K562 (cell line): ENCODE results near the gene TRPC3. TPM values are rescaled to one million over a fixed set of nuclear protein-coding genes. Genes with fewer than 3 reads are reported as not detected.

ENCODE experiments used
- ATAC-seq: fragments of 200-7000 bp; cut with Tn5 transposase; 3 replicates; pipeline ENCODE4 v1.9.1; 2020; ENCODE audit warnings: moderate library complexity
- BruUV-seq: library from RNA; stranded (reverse); fragments of 400-500 nt; replicated peaks from 2 replicates; lab custom pipeline; 2021; lab: Mats Ljungman, UMichigan
- CTCF ChIA-PET: fragments of 300-600 bp; formaldehyde crosslinking; extraction: SDS; loops from one replicate; lab custom pipeline; 2021; ENCODE audit warnings: low intra/inter-chr PET ratio; lab: Yijun Ruan, JAX
- POLR2A ChIA-PET: fragments of 300-600, 350-650 bp; sonication (Branson Sonifier 250); formaldehyde crosslinking; extraction: SDS; loops from one replicate; lab custom pipeline; 2021; ENCODE audit warnings: antibody characterized with exemption, inconsistent platforms; lab: Yijun Ruan, JAX
- DNase-seq, 4 experiments: peaks; one replicate each; pipeline versions ENCODE4 v3.0.0 to v3.0.0-alpha.2; 2011 to 2018; ENCODE audit warnings: low spot score in 3 of 4, mixed read lengths in 3 of 4; ENCODE audit errors: extremely low read depth in 1 of 4
- FAIRE-seq: peaks from 2 replicates; lab custom pipeline; 2011; peaks lifted over from hg19 to GRCh38; lab: Jason Lieb, UNC
- H2AFZ ChIP-seq: 2 replicates; pipeline ENCODE4 v1.6.0; 2011; ENCODE audit warnings: low read depth, low read length, control low read depth, inconsistent platforms
- H3K27ac ChIP-seq: fragments of 200-600 bp; 3 replicates; pipeline ENCODE4 v1.8.0; 2011; ENCODE audit warnings: low read depth, mild to moderate bottlenecking, control low read depth, inconsistent platforms, low read length, moderate library complexity, mixed read lengths; ENCODE audit errors: extremely low read depth
- H3K27me3 ChIP-seq, 2 experiments: fragments of 300-600 bp in 1 of 2; 2 replicates in 1 of 2; 3 replicates in 1 of 2; pipeline versions ENCODE4 v1.6.0 to v1.8.0; 2011; ENCODE audit warnings: inconsistent platforms in 2 of 2, low read length in 2 of 2, mild to moderate bottlenecking in 1 of 2, mixed read lengths in 1 of 2, moderate library complexity in 1 of 2; ENCODE audit not compliant: control insufficient read depth in 2 of 2, insufficient read depth in 2 of 2
- H3K36me3 ChIP-seq: fragments of 300-600 bp; 3 replicates; pipeline ENCODE4 v1.8.0; 2011; ENCODE audit warnings: mild to moderate bottlenecking, low read length, inconsistent platforms; ENCODE audit not compliant: control insufficient read depth, insufficient read depth
- H3K4me1 ChIP-seq, 2 experiments: fragments of 200-600 bp in 1 of 2; replicated peaks in 1 of 2; 2 replicates in 1 of 2; 3 replicates in 1 of 2; pipeline versions ENCODE4 v1.5.1 to v1.8.0; 2011; ENCODE audit warnings: inconsistent platforms in 2 of 2, low read length in 2 of 2, mild to moderate bottlenecking in 1 of 2, mixed read lengths in 1 of 2, moderate library complexity in 1 of 2; ENCODE audit not compliant: control insufficient read depth in 2 of 2, insufficient read depth in 2 of 2
- H3K4me2 ChIP-seq: 2 replicates; pipeline ENCODE4 v1.6.1; 2011; ENCODE audit warnings: low read length, control low read depth, inconsistent platforms, mixed read lengths; ENCODE audit not compliant: insufficient read depth
- H3K4me3 ChIP-seq: fragments of 200-600 bp; sonication (generic), shearing (Covaris generic); 2 replicates; pipeline ENCODE4 v1.5.1; 2016; ENCODE audit warnings: control low read depth, inconsistent platforms
- H3K79me2 ChIP-seq: fragments of 200-600 bp; 3 replicates; pipeline ENCODE4 v1.8.0; 2011; ENCODE audit warnings: low read length, inconsistent platforms; ENCODE audit not compliant: control insufficient read depth, insufficient read depth
- H3K9ac ChIP-seq, 2 experiments: 2 replicates each; pipeline versions ENCODE4 v1.6.0 to v1.6.1; 2011; ENCODE audit warnings: low read depth in 2 of 2, low read length in 2 of 2, control low read depth in 1 of 2, inconsistent platforms in 1 of 2, mild to moderate bottlenecking in 1 of 2, mixed read lengths in 1 of 2; ENCODE audit not compliant: insufficient read depth in 1 of 2
- H3K9me1 ChIP-seq: one replicate; pipeline ENCODE4 v1.6.0; 2011; ENCODE audit warnings: inconsistent platforms, mild to moderate bottlenecking, low read length, moderate library complexity; ENCODE audit not compliant: control insufficient read depth, insufficient read depth
- H3K9me3 ChIP-seq: replicated peaks from 2 replicates; pipeline ENCODE4 v1.5.1; 2011; ENCODE audit warnings: low read depth, low read length, inconsistent platforms; ENCODE audit not compliant: control insufficient read depth, insufficient read depth
- H4K20me1 ChIP-seq: replicated peaks from 2 replicates; pipeline ENCODE4 v1.6.1; 2011; ENCODE audit warnings: low read length, inconsistent platforms, mixed read lengths; ENCODE audit not compliant: control insufficient read depth, insufficient read depth
- HMG20B ChIP-seq: fragments of 250-450 bp; sonication (Bioruptor Pico); IDR thresholded peaks from 2 replicates; pipeline ENCODE4 v1.5.0; 2021; ENCODE audit warnings: mild to moderate bottlenecking
- MED1 ChIP-seq: sonication (generic); formaldehyde crosslinking; IDR thresholded peaks from 2 replicates; pipeline ENCODE4 v1.8.1; 2023; ENCODE audit warnings: missing genetic modification reagents, borderline replicate concordance
- ZKSCAN3 ChIP-seq: fragments of 250-450 bp; sonication (Bioruptor Pico); IDR thresholded peaks from 2 replicates; pipeline ENCODE4 v1.4.0; 2020
- WGBS: fragments of 100-300 bp; shearing (Covaris generic); methylation state at CpG from one replicate; pipeline ENCODE4 v1.1.6; 2016; ENCODE audit warnings: low coverage, mixed read lengths; ENCODE audit not compliant: insufficient coverage; ENCODE audit errors: missing lambda C conversion rate; 5-methylcytosine and 5-hydroxymethylcytosine counted together
- in situ Hi-C: fragments of 300-500 bp; cut with MboI; formaldehyde crosslinking; loops from 4 replicates; pipeline ENCODE4 v1.15.0; 2018; ENCODE audit warnings: inconsistent platforms, mixed read lengths
- intact Hi-C: fragments of 100-400 bp; cut with micrococcal nuclease; formaldehyde crosslinking; loops from 2 replicates; pipeline ENCODE4 v1.14.2; 2022
- polyA plus RNA-seq, 8 experiments: library from polyadenylated mRNA; depleted of rRNA in 4 of 8; stranded (reverse) in 5 of 8; unstranded in 3 of 8; fragments of >200 nt; fragmentation: Nextera tagmentation in 2 of 8; fragmentation: Illumina TruSeq in 1 of 8; extraction: Ambion mirVana in 2 of 8; extraction: Trizol in 1 of 8; gene quantifications; 2 replicates each; pipeline versions ENCODE4 v1.2.1 to v1.2.3, GENCODE V29; 2011 to 2014; ENCODE audit warnings: inconsistent platforms in 1 of 8, missing spikeins in 1 of 8
- total RNA-seq, 7 experiments: library from RNA; depleted of rRNA in 6 of 7; stranded (reverse); fragments of >200 nt in 6 of 7; fragmentation: Illumina TruSeq in 2 of 7; extraction: Trizol in 2 of 7; gene quantifications; 2 replicates each; pipeline versions ENCODE4 v1.2.1 to v1.2.3, GENCODE V29; 2011 to 2021; ENCODE audit warnings: low replicate concordance in 1 of 7
- TF ChIP-seq, protein P1 (sequence below): fragments of 200-800 bp; sonication (Bioruptor generic); IDR thresholded peaks from 2 replicates; pipeline ENCODE4 v1.6.1; 2017; ENCODE audit warnings: missing genetic modification characterization, missing compliant biosample characterization
- TF ChIP-seq, protein P2 (sequence below): fragments of 450-650 bp; formaldehyde crosslinking; IDR thresholded peaks from 2 replicates; pipeline ENCODE4 v1.4.0; 2022; ENCODE audit warnings: missing genetic modification characterization

The TRPC3 gene
- total and polyA plus RNA-seq, 9 of the 15 experiments (the other 6 are each of a cell fraction or from before 2014, with no cell fraction given): 0.01 to 0.27 (median 0.11) TPM

DNA sequence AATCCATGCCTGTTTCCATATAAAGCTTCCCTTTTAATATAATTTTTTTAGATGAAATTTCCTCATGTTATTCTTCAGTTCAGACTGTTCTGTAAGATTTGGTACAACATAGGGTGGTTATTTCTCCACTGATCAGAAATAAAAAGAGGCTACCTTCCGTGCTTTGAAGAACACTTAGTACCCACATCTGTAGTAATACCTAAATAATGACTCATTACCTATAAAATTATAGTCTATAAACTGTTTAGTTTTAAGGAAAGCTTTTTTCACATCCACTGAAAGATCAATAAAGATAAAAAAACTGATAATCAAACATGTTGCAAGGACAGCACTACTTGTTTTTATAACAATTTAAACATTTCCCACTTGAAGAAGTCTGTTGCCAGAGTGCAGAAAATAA lies 23.9 kb downstream of the TRPC3 start:
- POLR2A ChIA-PET: interaction anchor here (0.8 kb wide), 1 partner anchor 225 kb away, joined by 3 read pairs; no protein-coding TSS in a partner anchor

More for the DNA sequence above, 23.9 kb downstream of the TRPC3 start:
- Histone ChIP-seq H3K4me1 (peaks cover 0 to 8% of the 10 kb centered on the region in 2 experiments; a peak in 1 of 5 replicates), H3K9me3 (no peaks in the 10 kb centered on the region), H3K9me1 (no peaks in the 10 kb centered on the region), H3K27ac (no peak overlapping the region), H3K4me3 (no peak overlapping the region), H3K4me2 (no peak overlapping the region), H4K20me1 (no peaks in the 10 kb centered on the region), H2AFZ (no peak overlapping the region)
- intact Hi-C loops: no loop called here
- in situ Hi-C loops: no loop called here
- 0% methylated on average over 1 of the region's 1 CpG for WGBS
- CTCF ChIA-PET: no interaction called here
- no peak for DNase-seq
- FAIRE-seq: no peak
- no TSS peak for BruUV-seq
- TF ChIP-seq HMG20B (no peak), ZKSCAN3 (CRISPR knock-in tag) (no peak), MED1 (CRISPR knock-in tag) (no peak)
- TF ChIP-seq, protein P1, sequence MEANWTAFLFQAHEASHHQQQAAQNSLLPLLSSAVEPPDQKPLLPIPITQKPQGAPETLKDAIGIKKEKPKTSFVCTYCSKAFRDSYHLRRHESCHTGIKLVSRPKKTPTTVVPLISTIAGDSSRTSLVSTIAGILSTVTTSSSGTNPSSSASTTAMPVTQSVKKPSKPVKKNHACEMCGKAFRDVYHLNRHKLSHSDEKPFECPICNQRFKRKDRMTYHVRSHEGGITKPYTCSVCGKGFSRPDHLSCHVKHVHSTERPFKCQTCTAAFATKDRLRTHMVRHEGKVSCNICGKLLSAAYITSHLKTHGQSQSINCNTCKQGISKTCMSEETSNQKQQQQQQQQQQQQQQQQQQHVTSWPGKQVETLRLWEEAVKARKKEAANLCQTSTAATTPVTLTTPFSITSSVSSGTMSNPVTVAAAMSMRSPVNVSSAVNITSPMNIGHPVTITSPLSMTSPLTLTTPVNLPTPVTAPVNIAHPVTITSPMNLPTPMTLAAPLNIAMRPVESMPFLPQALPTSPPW (CRISPR knock-in tag): no peak
- TF ChIP-seq, protein P2, sequence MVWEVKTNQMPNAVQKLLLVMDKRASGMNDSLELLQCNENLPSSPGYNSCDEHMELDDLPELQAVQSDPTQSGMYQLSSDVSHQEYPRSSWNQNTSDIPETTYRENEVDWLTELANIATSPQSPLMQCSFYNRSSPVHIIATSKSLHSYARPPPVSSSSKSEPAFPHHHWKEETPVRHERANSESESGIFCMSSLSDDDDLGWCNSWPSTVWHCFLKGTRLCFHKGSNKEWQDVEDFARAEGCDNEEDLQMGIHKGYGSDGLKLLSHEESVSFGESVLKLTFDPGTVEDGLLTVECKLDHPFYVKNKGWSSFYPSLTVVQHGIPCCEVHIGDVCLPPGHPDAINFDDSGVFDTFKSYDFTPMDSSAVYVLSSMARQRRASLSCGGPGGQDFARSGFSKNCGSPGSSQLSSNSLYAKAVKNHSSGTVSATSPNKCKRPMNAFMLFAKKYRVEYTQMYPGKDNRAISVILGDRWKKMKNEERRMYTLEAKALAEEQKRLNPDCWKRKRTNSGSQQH (CRISPR knock-in tag): no peak
- TF ChIP-seq, all 486 proteins: peak for 0
- H3K9ac ChIP-seq: no peak overlapping the region
- H3K27me3 ChIP-seq: peaks cover 14 to 19% of the 10 kb centered on the region in 2 experiments; a peak in 4 of 5 replicates
- H3K79me2 ChIP-seq: no peaks in the 10 kb centered on the region
- ATAC-seq: no peak
- H3K36me3 ChIP-seq: no peaks in the 10 kb centered on the region
